Liver (tissue), 9 donors: ENCODE results near the gene FCRL6. TPM values are rescaled to one million over a fixed set of nuclear protein-coding genes. Genes with fewer than 3 reads are reported as not detected.
A peak's percentile ranks its signal among the peaks of the same experiment; 100 is the strongest.

Source experiments
- DNase-seq: peaks from one replicate; pipeline ENCODE4 v3.0.0-alpha.2; 2017; ENCODE audit warnings: low spot score
- H3K27ac ChIP-seq, 2 donors: one replicate each; pipeline ENCODE4 v1.7.0; 2013; ENCODE audit warnings: inconsistent platforms in 2 of 2, low read length in 2 of 2, control low read depth in 1 of 2, low read depth in 1 of 2, mild to moderate bottlenecking in 1 of 2
- H3K27me3 ChIP-seq, 4 donors: one replicate each; pipeline versions ENCODE4 v1.6.1 to v1.7.0; 2013; ENCODE audit warnings: low read length in 3 of 4, inconsistent platforms in 1 of 4, mild to moderate bottlenecking in 1 of 4, moderate library complexity in 1 of 4; ENCODE audit not compliant: control insufficient read depth in 4 of 4, insufficient read depth in 4 of 4
- H3K36me3 ChIP-seq, 4 donors: one replicate each; pipeline versions ENCODE4 v1.6.1 to v1.7.0; 2013; ENCODE audit warnings: low read length in 3 of 4, mild to moderate bottlenecking in 3 of 4, low read depth in 1 of 4, moderate library complexity in 1 of 4; ENCODE audit not compliant: control insufficient read depth in 4 of 4, insufficient read depth in 3 of 4
- H3K4me1 ChIP-seq, 4 donors: one replicate each; pipeline versions ENCODE4 v1.6.1 to v1.7.0; 2013; ENCODE audit warnings: low read length in 3 of 4, mild to moderate bottlenecking in 3 of 4, moderate library complexity in 1 of 4; ENCODE audit not compliant: control insufficient read depth in 4 of 4, insufficient read depth in 4 of 4
- H3K4me3 ChIP-seq, 3 donors: one replicate each; pipeline versions ENCODE4 v1.6.1 to v1.7.0; 2013; ENCODE audit warnings: low read length in 3 of 3, control low read depth in 1 of 3, low read depth in 1 of 3, mild to moderate bottlenecking in 1 of 3
- H3K9ac ChIP-seq, 2 donors: one replicate each; pipeline ENCODE4 v1.7.0; 2013; ENCODE audit warnings: low read length in 2 of 2, mild to moderate bottlenecking in 2 of 2, moderate library complexity in 2 of 2, control low read depth in 1 of 2, low read depth in 1 of 2
- H3K9me3 ChIP-seq, 4 donors: one replicate each; pipeline versions ENCODE4 v1.6.1 to v1.7.0; 2013; ENCODE audit warnings: low read length in 3 of 4; ENCODE audit not compliant: control insufficient read depth in 4 of 4
- CTCF ChIP-seq: fragments of 150-350 bp; IDR thresholded peaks from 2 replicates; pipeline ENCODE4 v1.5.1; 2017; ENCODE audit warnings: improper control_type of control experiment, low read depth, low read length; ENCODE audit not compliant: missing input control
- EGR1 ChIP-seq, 2 donors: IDR thresholded peaks; 2 replicates each; pipeline ENCODE4 v1.6.1; 2016 to 2018; ENCODE audit warnings: antibody characterized with exemption in 2 of 2, low read depth in 2 of 2
- FOXA1 ChIP-seq: IDR thresholded peaks from 2 replicates; pipeline ENCODE4 v1.6.1; 2016; ENCODE audit warnings: antibody characterized with exemption
- FOXA2 ChIP-seq: IDR thresholded peaks from 2 replicates; pipeline ENCODE4 v1.6.1; 2016; ENCODE audit warnings: antibody characterized with exemption
- GABPA ChIP-seq, 2 donors: IDR thresholded peaks in 1 of 2; conservative IDR thresholded peaks in 1 of 2; 2 replicates each; pipeline ENCODE4 v1.6.1; 2016; ENCODE audit warnings: antibody characterized with exemption in 2 of 2, mild to moderate bottlenecking in 1 of 2, moderate library complexity in 1 of 2
- HNF4A ChIP-seq, 2 donors: conservative IDR thresholded peaks; 2 replicates each; pipeline ENCODE4 v1.6.1; 2016; ENCODE audit warnings: antibody characterized with exemption in 2 of 2, mild to moderate bottlenecking in 2 of 2
- HNF4G ChIP-seq: IDR thresholded peaks from 2 replicates; pipeline ENCODE4 v1.6.1; 2016; ENCODE audit warnings: antibody characterized with exemption
- JUND ChIP-seq, 2 donors: IDR thresholded peaks; 2 replicates each; pipeline ENCODE4 v1.6.1; 2016; ENCODE audit warnings: antibody characterized with exemption in 2 of 2
- MAX ChIP-seq: IDR thresholded peaks from 2 replicates; pipeline ENCODE4 v1.6.1; 2016; ENCODE audit warnings: antibody characterized with exemption
- NR2F2 ChIP-seq: IDR thresholded peaks from 2 replicates; pipeline ENCODE4 v1.6.1; 2016; ENCODE audit warnings: antibody characterized with exemption
- RAD21 ChIP-seq, 2 donors: IDR thresholded peaks; 2 replicates each; pipeline ENCODE4 v1.6.1; 2016; ENCODE audit warnings: antibody characterized with exemption in 2 of 2, mild to moderate bottlenecking in 2 of 2
- RXRA ChIP-seq, 2 donors: IDR thresholded peaks; 2 replicates each; pipeline ENCODE4 v1.6.1; 2017 to 2018; ENCODE audit warnings: antibody characterized with exemption in 2 of 2, mild to moderate bottlenecking in 1 of 2
- SP1 ChIP-seq: IDR thresholded peaks from 2 replicates; pipeline ENCODE4 v1.6.1; 2018; ENCODE audit warnings: antibody characterized with exemption, mild to moderate bottlenecking
- TAF1 ChIP-seq: conservative IDR thresholded peaks from 2 replicates; pipeline ENCODE4 v1.6.1; 2016; ENCODE audit warnings: antibody characterized with exemption, mild to moderate bottlenecking
- YY1 ChIP-seq: IDR thresholded peaks from 2 replicates; pipeline ENCODE4 v1.6.1; 2016; ENCODE audit warnings: antibody characterized with exemption, mild to moderate bottlenecking
- WGBS: extraction: QIAGEN DNeasy Blood & Tissue Kit; methylation state at CpG from one replicate; pipeline ENCODE4 v1.1.7; 2013; 5-methylcytosine and 5-hydroxymethylcytosine counted together
- polyA plus RNA-seq, 2 donors: library from polyadenylated mRNA; stranded (reverse) in 1 of 2; unstranded in 1 of 2; fragments of 200-250 nt in 1 of 2; fragments of >200 nt in 1 of 2; fragmentation: Nextera tagmentation in 1 of 2; extraction: Ambion mirVana in 1 of 2; gene quantifications; one replicate each; pipeline versions ENCODE4 v1.2.1 to v1.2.3, GENCODE V29; 2013 to 2015
- total RNA-seq, 2 donors: library from RNA; depleted of rRNA; stranded (reverse); fragments of >200 nt; gene quantifications; one replicate each; pipeline ENCODE4 v1.2.3, GENCODE V29; 2014
- TF ChIP-seq, protein P1 (sequence below): IDR thresholded peaks from 2 replicates; pipeline ENCODE4 v1.6.1; 2016; ENCODE audit warnings: antibody characterized with exemption
- TF ChIP-seq, protein P2 (sequence below): IDR thresholded peaks from 2 replicates; pipeline ENCODE4 v1.6.1; 2016; ENCODE audit warnings: antibody characterized with exemption
- TF ChIP-seq, protein P3 (sequence below): IDR thresholded peaks from 2 replicates; pipeline ENCODE4 v1.6.1; 2016; ENCODE audit warnings: antibody characterized with exemption, mild to moderate bottlenecking
- donor health status: healthy.
- donor health status: healthy.
- donor health status: healthy.
- donor health status: healthy.
- donor health status: healthy.

FCRL6 gene
- total and polyA plus RNA-seq, 4 donors, result 0.09 to 2.7 (median 0.71) TPM

DNA sequence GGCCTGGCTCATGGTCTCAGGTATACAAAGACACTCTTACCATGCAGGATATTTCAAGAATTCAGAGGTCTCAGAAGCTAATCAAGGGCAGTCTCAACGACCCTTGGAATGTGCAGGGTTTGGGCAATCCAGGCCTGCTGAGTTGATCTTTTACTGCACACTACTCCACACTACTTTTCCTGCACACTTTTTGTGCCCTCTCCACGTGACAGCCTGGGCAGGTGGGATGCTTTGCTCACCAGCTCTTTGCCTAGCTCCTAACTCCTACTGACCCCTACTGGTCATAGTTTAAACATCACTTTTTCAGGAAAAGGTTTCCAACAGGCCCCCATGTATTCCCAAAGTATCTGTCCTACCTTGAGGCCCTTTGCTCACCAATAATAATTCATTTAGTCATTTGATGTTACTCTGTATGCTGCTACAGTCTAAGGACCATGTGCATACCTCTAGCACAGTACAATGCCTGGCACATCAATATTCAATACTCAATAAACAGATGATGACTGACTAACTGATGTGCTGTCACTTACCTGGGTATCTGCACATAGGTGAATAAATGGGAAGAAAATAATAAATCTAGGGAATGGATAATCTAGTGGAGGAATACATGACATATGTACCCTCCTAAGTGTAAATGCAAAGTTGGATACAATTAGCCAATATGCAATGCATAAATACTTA is 11.8 kb upstream of the FCRL6 start:
- DNase-seq, result no peak
- TF ChIP-seq CTCF (peak; percentile 52), HNF4A (conservative IDR thresholded peaks at IDR 0.05) (no peak), FOXA2 (no peak), EGR1 (IDR thresholded peaks at IDR 0.05; ENCODE audit: low read depth in 2 of 2) (no peak), YY1 (no peak), TAF1 (no peak), FOXA1 (peak; percentile 9), SP1 (no peak), GABPA (IDR thresholded peaks at IDR 0.05 in 1 of 2, conservative IDR thresholded peaks at IDR 0.05 in 1 of 2) (no peak), RXRA (IDR thresholded peaks at IDR 0.05) (no peak), MAX (no peak), NR2F2 (no peak), JUND (IDR thresholded peaks at IDR 0.05) (no peak), RAD21 (IDR thresholded peaks at IDR 0.05) (peak; percentile 77 to 90), HNF4G (no peak)
- TF ChIP-seq, protein P1, sequence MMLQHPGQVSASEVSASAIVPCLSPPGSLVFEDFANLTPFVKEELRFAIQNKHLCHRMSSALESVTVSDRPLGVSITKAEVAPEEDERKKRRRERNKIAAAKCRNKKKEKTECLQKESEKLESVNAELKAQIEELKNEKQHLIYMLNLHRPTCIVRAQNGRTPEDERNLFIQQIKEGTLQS, result no peak
- TF ChIP-seq, protein P2, sequence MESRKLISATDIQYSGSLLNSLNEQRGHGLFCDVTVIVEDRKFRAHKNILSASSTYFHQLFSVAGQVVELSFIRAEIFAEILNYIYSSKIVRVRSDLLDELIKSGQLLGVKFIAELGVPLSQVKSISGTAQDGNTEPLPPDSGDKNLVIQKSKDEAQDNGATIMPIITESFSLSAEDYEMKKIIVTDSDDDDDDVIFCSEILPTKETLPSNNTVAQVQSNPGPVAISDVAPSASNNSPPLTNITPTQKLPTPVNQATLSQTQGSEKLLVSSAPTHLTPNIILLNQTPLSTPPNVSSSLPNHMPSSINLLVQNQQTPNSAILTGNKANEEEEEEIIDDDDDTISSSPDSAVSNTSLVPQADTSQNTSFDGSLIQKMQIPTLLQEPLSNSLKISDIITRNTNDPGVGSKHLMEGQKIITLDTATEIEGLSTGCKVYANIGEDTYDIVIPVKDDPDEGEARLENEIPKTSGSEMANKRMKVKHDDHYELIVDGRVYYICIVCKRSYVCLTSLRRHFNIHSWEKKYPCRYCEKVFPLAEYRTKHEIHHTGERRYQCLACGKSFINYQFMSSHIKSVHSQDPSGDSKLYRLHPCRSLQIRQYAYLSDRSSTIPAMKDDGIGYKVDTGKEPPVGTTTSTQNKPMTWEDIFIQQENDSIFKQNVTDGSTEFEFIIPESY, result no peak
- TF ChIP-seq, protein P3, sequence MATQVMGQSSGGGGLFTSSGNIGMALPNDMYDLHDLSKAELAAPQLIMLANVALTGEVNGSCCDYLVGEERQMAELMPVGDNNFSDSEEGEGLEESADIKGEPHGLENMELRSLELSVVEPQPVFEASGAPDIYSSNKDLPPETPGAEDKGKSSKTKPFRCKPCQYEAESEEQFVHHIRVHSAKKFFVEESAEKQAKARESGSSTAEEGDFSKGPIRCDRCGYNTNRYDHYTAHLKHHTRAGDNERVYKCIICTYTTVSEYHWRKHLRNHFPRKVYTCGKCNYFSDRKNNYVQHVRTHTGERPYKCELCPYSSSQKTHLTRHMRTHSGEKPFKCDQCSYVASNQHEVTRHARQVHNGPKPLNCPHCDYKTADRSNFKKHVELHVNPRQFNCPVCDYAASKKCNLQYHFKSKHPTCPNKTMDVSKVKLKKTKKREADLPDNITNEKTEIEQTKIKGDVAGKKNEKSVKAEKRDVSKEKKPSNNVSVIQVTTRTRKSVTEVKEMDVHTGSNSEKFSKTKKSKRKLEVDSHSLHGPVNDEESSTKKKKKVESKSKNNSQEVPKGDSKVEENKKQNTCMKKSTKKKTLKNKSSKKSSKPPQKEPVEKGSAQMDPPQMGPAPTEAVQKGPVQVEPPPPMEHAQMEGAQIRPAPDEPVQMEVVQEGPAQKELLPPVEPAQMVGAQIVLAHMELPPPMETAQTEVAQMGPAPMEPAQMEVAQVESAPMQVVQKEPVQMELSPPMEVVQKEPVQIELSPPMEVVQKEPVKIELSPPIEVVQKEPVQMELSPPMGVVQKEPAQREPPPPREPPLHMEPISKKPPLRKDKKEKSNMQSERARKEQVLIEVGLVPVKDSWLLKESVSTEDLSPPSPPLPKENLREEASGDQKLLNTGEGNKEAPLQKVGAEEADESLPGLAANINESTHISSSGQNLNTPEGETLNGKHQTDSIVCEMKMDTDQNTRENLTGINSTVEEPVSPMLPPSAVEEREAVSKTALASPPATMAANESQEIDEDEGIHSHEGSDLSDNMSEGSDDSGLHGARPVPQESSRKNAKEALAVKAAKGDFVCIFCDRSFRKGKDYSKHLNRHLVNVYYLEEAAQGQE, result no peak
- 8% methylated on average over 2 of the region's 2 CpGs for WGBS

More for the DNA sequence above, 11.8 kb upstream of the FCRL6 start:
- no peak overlapping the region for H3K4me3 ChIP-seq
- no peak overlapping the region for H3K9ac ChIP-seq
- H3K27ac ChIP-seq, result no peak overlapping the region
- H3K9me3 ChIP-seq, result no peaks in the 10 kb centered on the region
- peaks cover 0 to 7% (median 1%) of the 10 kb centered on the region in 4 donors for H3K4me1 ChIP-seq
- H3K27me3 ChIP-seq, result no peaks in the 10 kb centered on the region
- H3K36me3 ChIP-seq, result no peaks in the 10 kb centered on the region
